ENCODE measurements around the gene SUFU. TPM values are rescaled to one million over a fixed set of nuclear protein-coding genes. Genes with fewer than 3 reads are reported as not detected.

SUFU gene
- total RNA-seq, 1 donor from 2014 or later, result 13.5 TPM

- TF ChIP-seq CTCF (IDR thresholded peaks at IDR 0.05), result no peak
- peak overlapping the region; percentile 61 for H3K27ac ChIP-seq
- DNase-seq (no peak), ATAC-seq (no peak)
- H3K9me3 ChIP-seq, result no peaks in the 10 kb centered on the region
- H3K4me1 ChIP-seq, result peaks cover 49% of the 10 kb centered on the region
- intact Hi-C loops (cut with DNase I), result no loop called here
- peaks cover 37% of the 10 kb centered on the region for H3K36me3 ChIP-seq
- H3K4me3 ChIP-seq, result no peak overlapping the region
- H3K27me3 ChIP-seq, result no peaks in the 10 kb centered on the region
Observed at GRCh38 chr10:102598243-102598642, 94.5 kb downstream of the SUFU start.

GRCh38 chr10:102599565-102600327, 96.0 kb downstream of the SUFU start:
- H3K4me1 ChIP-seq, result peaks cover 59% of the 10 kb centered on the region
- no peaks in the 10 kb centered on the region for H3K27me3 ChIP-seq
- H3K27ac ChIP-seq, result peak overlapping the region; percentile 65
- no peak for TF ChIP-seq CTCF (IDR thresholded peaks at IDR 0.05)
- H3K9me3 ChIP-seq, result no peaks in the 10 kb centered on the region
- intact Hi-C loops (cut with DNase I), result no loop called here
- peak; percentile 67 for ATAC-seq
- H3K36me3 ChIP-seq, result peaks cover 33% of the 10 kb centered on the region
- H3K4me3 ChIP-seq, result no peak overlapping the region
- no peak for DNase-seq

- Histone ChIP-seq H3K9me3 (no peaks in the 10 kb centered on the region), H3K36me3 (peaks cover 25% of the 10 kb centered on the region), H3K27me3 (no peaks in the 10 kb centered on the region), H3K27ac (peak overlapping the region; percentile 65), H3K4me3 (no peak overlapping the region), H3K4me1 (peaks cover 67% of the 10 kb centered on the region)
- no peak for ATAC-seq
- TF ChIP-seq CTCF (IDR thresholded peaks at IDR 0.05), result no peak
- no peak for DNase-seq
- intact Hi-C loops (cut with DNase I), result no loop called here
Observed at GRCh38 chr10:102600816-102601215, 97.0 kb downstream of the SUFU start.

GRCh38 chr10:102601639-102602038, 97.9 kb downstream of the SUFU start:
- H3K36me3 ChIP-seq, result peaks cover 25% of the 10 kb centered on the region
- no peak for ATAC-seq
- peak overlapping the region; percentile 65 for H3K27ac ChIP-seq
- H3K27me3 ChIP-seq, result no peaks in the 10 kb centered on the region
- intact Hi-C loops (cut with DNase I), result no loop called here
- TF ChIP-seq CTCF (IDR thresholded peaks at IDR 0.05), result no peak
- no peaks in the 10 kb centered on the region for H3K9me3 ChIP-seq
- no peak for DNase-seq
- H3K4me3 ChIP-seq, result no peak overlapping the region
- H3K4me1 ChIP-seq, result peaks cover 67% of the 10 kb centered on the region

GRCh38 chr10:102602272-102603045, 98.7 kb downstream of the SUFU start:
- H3K9me3 ChIP-seq, result no peaks in the 10 kb centered on the region
- no peaks in the 10 kb centered on the region for H3K27me3 ChIP-seq
- ATAC-seq (no peak), DNase-seq (no peak)
- intact Hi-C loops (cut with DNase I), result no loop called here
- peaks cover 60% of the 10 kb centered on the region for H3K4me1 ChIP-seq
- no peak overlapping the region for H3K4me3 ChIP-seq
- no peak for TF ChIP-seq CTCF (IDR thresholded peaks at IDR 0.05)
- peaks cover 20% of the 10 kb centered on the region for H3K36me3 ChIP-seq
- peak overlapping the region; percentile 65 for H3K27ac ChIP-seq
